HG03196 (cell line): ENCODE measurements around the gene LRRFIP1.
"Not testable (repeated sequence)": the region's sequence is repeated elsewhere in the genome, so short reads cannot be mapped to it uniquely, and the experiment has no call there.

Experiments used
- ATAC-seq: cut with Tn5 transposase; IDR thresholded peaks from one replicate; pipeline ENCODE4 v1.9.1; 2021; ENCODE audit not compliant: unreplicated experiment

Gene LRRFIP1

GRCh38 chr2:237661799-237662328 lies 34.5 kb downstream of the LRRFIP1 start:
- no peak for ATAC-seq

- ATAC-seq, result peak; percentile 52
Observed at GRCh38 chr2:237662671-237663093, 35.3 kb downstream of the LRRFIP1 start.

GRCh38 chr2:237663517-237664110 lies 36.2 kb downstream of the LRRFIP1 start:
- ATAC-seq, result no peak

- ATAC-seq, result no peak
Observed at GRCh38 chr2:237664151-237664550, 36.8 kb downstream of the LRRFIP1 start.

GRCh38 chr2:237665713-237666143 lies 38.3 kb downstream of the LRRFIP1 start:
- ATAC-seq, result no peak

- ATAC-seq, result no peak
Observed at GRCh38 chr2:237666606-237667005, 39.2 kb downstream of the LRRFIP1 start.

- not testable (repeated sequence) for ATAC-seq
Observed at GRCh38 chr2:237667050-237667576, 39.7 kb downstream of the LRRFIP1 start.

GRCh38 chr2:237667893-237668292 lies 40.5 kb downstream of the LRRFIP1 start:
- no peak for ATAC-seq

- no peak for ATAC-seq
Observed at GRCh38 chr2:237668440-237668839, 41.1 kb downstream of the LRRFIP1 start.

- ATAC-seq, result no peak
Observed at GRCh38 chr2:237669283-237669627, 41.9 kb downstream of the LRRFIP1 start.

GRCh38 chr2:237669628-237670392 lies 42.4 kb downstream of the LRRFIP1 start:
- ATAC-seq, result no peak

GRCh38 chr2:237670641-237671040 lies 43.3 kb downstream of the LRRFIP1 start:
- no peak for ATAC-seq

GRCh38 chr2:237671466-237672138 lies 44.2 kb downstream of the LRRFIP1 start:
- ATAC-seq, result no peak

GRCh38 chr2:237672731-237673129 lies 45.3 kb downstream of the LRRFIP1 start:
- ATAC-seq, result no peak

GRCh38 chr2:237673130-237674001 lies 46.0 kb downstream of the LRRFIP1 start:
- ATAC-seq, result peak; percentile 40

- peak; percentile 90 for ATAC-seq
Observed at GRCh38 chr2:237674731-237675276, 47.4 kb downstream of the LRRFIP1 start.

- ATAC-seq, result no peak
Observed at GRCh38 chr2:237675316-237675715, 47.9 kb downstream of the LRRFIP1 start.

- ATAC-seq, result no peak
Observed at GRCh38 chr2:237680702-237681478, 53.5 kb downstream of the LRRFIP1 start.

- no peak for ATAC-seq
Observed at GRCh38 chr2:237682151-237682550, 54.8 kb downstream of the LRRFIP1 start.
